Prostate gland (tissue), 2 donors: ENCODE results near the gene SGCD.

Source experiments
- POLR2A ChIP-seq: fragments of 450-650 bp; IDR thresholded peaks from one replicate; pipeline ENCODE4 v1.6.1; 2016; ENCODE audit warnings: antibody characterized with exemption, mild to moderate bottlenecking
- TF ChIP-seq, protein P1 (sequence below), 4 experiments: fragments of 200-600 bp in 2 of 4; fragments of 450-650 bp in 2 of 4; sonication (generic) in 2 of 4; IDR thresholded peaks; 1 replicate in 3 of 4; 2 replicates in 1 of 4; pipeline ENCODE4 v1.5.1; 2016 to 2019; ENCODE audit warnings: antibody characterized with exemption in 4 of 4, mild to moderate bottlenecking in 2 of 4, moderate library complexity in 2 of 4

DNA sequence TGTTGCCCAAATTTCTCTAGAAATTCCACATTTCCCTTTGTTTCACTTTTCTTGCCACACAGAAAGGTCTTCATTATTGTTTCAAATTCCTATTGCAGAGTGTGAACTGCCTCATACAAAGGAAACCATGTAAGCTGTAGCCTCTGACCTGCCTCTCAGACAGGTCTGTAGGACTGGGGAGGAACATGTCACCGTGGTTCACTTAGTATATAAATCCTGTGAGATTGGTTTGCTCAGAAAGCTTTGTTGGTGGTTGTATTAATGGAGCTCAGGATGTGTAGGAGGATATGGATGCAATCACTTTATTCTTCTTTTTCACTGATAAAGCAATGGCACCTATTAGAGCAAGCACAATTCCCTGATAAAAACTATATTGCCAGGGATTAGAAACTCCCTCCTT, 4.2 kb downstream of the SGCD start:
- TF ChIP-seq, protein P1, sequence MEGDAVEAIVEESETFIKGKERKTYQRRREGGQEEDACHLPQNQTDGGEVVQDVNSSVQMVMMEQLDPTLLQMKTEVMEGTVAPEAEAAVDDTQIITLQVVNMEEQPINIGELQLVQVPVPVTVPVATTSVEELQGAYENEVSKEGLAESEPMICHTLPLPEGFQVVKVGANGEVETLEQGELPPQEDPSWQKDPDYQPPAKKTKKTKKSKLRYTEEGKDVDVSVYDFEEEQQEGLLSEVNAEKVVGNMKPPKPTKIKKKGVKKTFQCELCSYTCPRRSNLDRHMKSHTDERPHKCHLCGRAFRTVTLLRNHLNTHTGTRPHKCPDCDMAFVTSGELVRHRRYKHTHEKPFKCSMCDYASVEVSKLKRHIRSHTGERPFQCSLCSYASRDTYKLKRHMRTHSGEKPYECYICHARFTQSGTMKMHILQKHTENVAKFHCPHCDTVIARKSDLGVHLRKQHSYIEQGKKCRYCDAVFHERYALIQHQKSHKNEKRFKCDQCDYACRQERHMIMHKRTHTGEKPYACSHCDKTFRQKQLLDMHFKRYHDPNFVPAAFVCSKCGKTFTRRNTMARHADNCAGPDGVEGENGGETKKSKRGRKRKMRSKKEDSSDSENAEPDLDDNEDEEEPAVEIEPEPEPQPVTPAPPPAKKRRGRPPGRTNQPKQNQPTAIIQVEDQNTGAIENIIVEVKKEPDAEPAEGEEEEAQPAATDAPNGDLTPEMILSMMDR (IDR thresholded peaks at IDR 0.05) = no peak
- TF ChIP-seq POLR2A = no peak
